NT2/D1 (cell line): ENCODE measurements around the gene LYST.
"Not testable (repeated sequence)": the region's sequence is repeated elsewhere in the genome, so short reads cannot be mapped to it uniquely, and the experiment has no call there.

Experiments
- SUZ12 ChIP-seq: IDR thresholded peaks from 2 replicates; pipeline ENCODE4 v1.6.1; 2011; ENCODE audit not compliant: insufficient read length, insufficient read depth; ENCODE audit errors: extremely low read depth
- YY1 ChIP-seq: IDR thresholded peaks from 2 replicates; pipeline ENCODE4 v1.6.1; 2011; ENCODE audit not compliant: insufficient read length, insufficient read depth
- ZNF274 ChIP-seq: IDR thresholded peaks from 2 replicates; pipeline ENCODE4 v1.6.1; 2011; ENCODE audit warnings: mild to moderate bottlenecking, low read depth, low read length

GRCh38 chr1:235915489-235915888, 48.8 kb upstream of the LYST start:
- TF ChIP-seq ZNF274, YY1, SUZ12: not testable (repeated sequence)
